Activated gamma-delta T cell treated with Interleukin-2 at 50 U/mL for 16 hours (primary cell): Measurements from ENCODE around the gene DPY19L1.
"Not testable (repeated sequence)": the region's sequence is repeated elsewhere in the genome, so short reads cannot be mapped to it uniquely, and the experiment has no call there.

Experiments used
- DNase-seq: peaks from one replicate; pipeline ENCODE4 v3.0.0-alpha.2; 2020

The DPY19L1 gene

DNA sequence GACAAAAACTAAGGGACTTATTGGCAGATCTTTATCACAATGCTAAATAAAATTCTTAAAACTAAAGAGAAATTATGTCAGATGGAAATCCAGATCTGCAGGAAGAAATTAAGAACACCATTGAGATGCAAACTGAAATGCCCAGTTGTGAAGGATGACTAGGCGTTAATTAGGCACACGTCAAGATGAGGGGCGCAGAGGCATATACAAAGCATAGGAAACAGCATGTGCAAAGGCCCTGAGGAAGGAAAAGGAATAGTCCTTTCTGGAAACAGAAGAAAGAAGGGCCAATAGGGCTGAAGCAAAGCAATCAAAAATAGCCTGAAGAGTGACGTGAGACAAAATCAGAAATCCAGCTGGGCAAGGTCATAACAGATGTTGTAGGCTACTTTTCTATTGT lies 53.1 kb downstream of the DPY19L1 start:
- not testable (repeated sequence) for DNase-seq

DNA sequence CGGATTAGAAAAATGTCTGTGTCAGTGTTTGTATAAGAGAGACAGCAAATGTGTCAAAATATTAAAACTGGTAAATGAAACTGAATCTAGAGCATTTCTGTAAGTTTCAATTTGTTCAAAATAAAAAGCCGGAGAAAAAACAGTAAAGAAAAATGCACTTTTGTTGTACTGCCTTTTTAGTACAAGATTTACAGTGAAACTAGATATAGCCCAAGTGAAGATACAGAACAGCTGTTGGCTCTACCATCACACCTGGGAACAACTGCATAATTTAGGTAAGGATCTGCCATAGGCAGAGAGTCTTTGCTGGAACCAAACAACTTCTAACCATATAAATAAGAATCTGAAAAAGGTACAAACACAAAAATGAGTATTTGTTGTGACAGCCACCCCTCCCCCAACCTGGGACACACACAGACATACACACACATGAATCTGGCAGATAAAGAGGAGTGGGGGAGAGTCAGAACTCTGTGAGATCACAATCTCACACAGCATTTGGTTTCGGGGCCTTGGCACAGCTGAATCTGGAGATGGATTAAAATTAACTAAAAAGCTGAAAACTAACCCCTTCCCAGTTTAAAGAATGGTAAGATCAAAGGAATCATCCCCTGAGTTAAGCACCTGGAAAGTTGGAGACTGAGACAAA lies 54.8 kb downstream of the DPY19L1 start:
- DNase-seq: no peak

DNA sequence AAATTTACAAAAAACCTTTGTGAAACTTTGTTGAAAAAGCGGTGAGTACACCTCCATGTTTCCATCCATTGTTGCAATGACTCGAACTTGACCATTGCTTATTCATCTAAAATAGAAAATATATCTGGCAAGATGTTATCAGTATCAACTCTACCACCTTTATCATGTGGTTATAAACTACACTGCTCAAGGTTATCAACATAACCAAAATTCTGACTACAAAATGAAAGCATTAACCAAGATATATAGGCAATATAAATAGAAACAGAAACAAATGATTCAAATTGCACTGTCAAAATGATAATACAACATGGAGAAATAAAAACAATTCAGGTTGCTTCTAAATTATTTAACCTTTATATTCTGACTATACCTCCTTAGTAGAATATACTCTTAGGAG lies 58.2 kb downstream of the DPY19L1 start:
- DNase-seq: not testable (repeated sequence)

DNA sequence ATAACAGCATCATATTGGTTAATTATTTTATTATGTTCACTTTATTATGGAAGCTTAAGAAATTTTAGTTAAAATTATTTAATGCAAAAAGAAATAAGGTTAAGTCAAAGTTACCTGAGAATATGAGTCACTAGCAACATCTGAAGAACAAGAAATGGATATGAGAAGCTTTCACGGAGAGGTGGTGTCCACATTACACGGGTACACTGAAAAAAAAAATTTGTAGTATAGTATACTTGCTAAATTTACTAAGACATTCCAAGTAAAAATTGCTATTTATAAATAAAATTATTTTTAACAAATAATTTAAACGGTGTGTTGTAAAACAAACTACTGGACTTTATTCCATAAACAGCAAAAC lies 63.9 kb downstream of the DPY19L1 start:
- DNase-seq: no peak

DNA sequence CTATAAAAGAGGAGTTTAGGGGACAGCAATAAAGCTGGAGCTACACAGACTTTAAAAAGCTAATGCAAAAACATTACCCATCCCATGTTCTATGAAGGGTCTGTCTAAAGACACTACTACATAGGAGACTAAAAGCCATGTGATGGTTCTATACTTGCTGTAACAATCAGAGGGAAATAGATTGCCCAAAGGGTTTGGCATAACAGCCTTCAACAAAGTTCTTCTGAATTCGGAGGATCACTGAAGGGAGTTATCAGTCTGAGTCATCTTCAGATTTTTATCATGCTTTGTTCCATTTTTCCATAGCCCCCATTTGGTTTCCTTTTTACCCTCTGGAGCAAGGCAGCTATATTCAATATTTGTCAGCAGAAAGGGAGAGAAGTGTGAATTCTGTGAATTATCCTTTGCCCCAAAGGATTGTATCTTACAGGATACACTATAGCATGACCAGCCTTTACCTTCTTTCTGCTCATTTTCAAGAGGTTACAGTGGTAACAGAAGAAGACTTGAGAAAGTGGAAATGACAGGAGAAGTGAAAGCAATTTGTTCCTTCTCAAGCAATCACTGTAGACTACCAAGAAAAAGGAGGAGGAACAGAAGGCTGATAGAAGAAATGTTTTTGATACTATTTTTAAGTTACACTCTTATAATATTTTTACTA lies 64.4 kb downstream of the DPY19L1 start:
- not testable (repeated sequence) for DNase-seq

DNA sequence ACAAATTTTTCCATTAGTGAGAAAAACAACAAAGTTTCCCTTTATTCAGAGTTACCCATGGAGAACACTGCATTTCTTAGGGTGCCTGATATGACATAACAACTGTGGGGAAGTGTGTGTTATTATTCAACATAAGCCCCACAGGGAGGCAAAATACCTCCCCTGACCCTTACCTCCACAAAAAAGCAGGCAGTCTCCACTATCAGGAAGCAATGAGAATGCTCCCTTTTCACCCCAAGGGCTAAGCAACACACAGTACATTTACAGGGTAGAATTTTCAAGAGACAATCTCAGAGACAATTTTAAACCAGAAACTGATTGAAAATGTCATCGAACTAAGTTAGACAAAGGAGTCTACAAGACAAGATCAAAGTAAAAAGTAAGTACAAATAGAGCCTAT lies 69.5 kb downstream of the DPY19L1 start:
- DNase-seq: not testable (repeated sequence)

DNA sequence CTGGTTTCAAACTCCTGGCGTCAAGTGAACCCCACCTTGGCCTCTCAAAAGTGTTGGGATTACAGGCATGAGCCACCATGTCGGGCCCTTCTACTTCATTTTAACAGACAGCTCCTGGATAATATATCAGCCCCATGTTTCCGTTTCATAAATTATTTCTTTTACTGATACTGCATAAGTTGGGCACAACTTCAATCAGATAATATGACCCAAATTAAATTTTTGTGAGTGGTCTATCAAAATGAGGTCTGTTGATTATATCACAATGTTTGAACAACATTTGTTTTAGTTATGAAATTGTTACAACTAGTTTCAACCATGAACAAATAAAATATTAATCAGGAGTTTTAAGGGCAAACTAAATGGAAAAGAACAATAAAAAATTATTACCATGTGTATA lies 70.8 kb downstream of the DPY19L1 start:
- DNase-seq: not testable (repeated sequence)

DNA sequence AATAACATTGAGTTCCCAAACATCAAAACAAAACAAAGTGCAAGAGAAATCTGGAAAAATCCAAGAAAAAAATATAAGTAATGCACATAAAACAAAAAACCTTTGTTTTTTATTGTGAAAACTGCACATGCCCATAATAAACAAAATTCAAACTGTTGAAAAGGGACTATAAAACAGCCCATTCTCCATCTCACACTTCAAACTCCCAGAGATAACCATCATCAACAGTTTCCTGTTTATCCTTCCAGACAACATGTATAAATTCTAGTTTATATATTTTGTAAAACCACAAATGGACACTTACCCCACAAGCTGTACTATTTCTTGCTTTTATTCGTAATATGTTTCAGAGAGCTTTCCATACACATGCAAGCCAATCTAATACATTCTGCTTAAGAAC lies 79.3 kb downstream of the DPY19L1 start:
- no peak for DNase-seq

DNA sequence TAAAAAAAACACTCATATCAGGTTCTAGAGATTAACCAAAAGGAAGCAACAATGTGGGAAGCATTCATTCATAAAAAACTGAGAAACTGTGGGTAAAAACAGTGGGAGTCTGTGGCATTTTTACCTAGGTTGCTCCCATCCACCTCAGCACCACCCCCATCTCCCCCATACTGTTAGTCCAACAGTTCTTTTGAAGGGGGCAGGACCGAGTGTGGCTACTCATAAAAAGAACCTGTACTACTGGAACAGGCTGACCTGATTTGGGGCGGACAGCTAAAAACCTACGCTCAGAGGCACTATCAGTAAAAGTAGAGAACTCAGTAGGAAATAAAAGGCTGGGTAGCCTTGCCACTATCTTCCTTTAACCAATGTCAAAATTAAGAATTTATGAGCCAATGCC lies 84.5 kb downstream of the DPY19L1 start:
- no peak for DNase-seq

DNA sequence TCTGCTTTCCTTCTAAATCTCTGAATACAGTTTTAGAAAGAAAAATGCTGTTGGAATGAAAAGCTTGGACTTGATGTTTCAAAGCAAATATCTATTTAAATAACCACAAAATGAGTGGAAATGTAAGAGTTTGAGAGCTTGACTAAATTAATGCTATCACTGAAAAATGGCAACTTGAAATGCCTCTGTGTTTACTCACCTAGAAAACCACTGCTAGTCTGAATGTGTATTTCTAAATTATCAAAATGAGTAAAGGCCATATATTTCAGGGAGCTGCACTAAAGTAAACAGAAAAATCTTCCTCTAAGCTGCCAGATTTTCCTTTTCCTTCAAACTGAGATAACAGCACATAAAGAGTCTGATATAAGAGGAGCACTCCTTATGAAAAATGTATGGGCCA lies 87.9 kb downstream of the DPY19L1 start:
- DNase-seq: no peak

DNA sequence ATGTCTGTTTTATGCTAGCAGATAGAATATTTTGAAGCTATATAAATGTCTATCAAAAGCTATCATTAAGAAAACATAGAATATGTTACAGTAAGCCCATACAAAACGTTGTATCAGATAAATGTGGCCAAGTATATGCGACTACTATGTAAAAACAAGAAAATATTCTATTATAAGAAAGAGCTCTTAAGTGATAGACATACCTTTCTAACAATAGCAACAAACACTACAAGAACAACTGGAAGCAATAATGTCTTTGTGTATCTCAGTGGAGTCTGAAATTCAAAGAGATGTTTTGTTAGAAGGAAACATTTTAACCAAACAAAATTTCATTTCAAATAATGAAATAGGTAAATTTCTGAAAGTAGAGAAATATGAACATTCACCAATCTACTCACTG lies 89.9 kb downstream of the DPY19L1 start:
- DNase-seq: not testable (repeated sequence)

DNA sequence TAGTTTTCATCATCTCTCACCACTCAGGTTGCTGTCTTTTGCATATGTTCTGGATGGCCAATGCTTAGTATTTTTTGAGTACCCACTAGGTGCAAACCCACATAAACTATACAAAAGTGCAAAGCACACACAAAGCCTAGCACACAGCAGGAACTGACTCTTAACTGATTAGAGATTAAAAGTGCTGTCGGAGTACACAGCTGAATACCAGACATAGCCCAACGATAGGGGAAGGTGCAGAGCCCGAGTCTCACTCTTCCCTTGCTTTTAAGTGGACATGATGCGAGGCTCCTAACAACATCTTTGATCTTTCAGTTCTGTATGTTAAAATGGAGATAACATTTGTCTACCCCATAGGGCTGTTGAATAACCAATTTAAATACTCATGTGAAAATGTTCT lies 90.8 kb downstream of the DPY19L1 start:
- no peak for DNase-seq

DNA sequence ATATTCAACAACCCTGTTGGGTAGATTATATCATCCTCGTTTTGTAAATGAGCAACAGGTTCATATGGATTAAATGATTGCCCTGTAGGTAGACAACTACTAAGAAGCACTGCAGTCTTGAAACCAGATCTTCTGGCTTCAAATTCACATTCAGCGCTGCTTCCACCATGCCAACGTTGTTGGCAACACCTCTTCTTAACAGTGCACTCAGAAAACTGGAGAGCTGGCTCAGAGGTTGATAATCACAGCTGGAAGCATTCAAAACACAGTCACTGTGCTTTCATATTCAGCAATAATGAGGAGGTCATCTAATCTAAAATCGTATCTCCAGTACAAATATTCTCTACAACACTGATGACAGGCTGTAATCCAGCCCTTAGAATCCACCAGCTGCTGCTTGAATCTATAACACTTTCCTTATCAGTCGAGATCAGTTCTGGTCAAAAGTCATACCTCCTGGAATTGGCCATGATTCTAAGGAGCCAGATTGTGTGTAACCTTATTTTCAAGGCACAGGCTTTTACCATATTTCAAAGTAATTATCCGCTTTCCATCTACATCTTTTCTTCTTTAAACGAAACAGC lies 91.3 kb downstream of the DPY19L1 start:
- DNase-seq: not testable (repeated sequence)

DNA sequence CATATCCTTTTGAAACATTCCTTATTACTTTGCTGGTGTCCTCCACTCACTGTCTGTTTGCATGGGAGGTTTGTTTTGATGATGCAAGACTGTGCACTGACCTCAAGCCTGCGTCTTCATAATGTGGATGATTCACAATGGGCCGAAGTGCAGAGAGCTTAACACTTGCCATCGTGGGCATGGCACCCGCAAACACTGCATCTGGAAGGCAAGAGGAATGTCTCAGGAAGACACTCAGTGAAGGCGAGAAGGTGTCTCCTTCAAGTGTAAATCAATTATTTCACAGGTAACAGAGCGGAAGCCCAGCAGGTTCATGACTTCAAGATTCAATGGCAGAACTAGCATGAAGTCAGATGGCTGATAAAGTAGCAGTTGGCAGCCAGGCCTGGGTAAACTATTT lies 98.1 kb downstream of the DPY19L1 start:
- no peak for DNase-seq

DNA sequence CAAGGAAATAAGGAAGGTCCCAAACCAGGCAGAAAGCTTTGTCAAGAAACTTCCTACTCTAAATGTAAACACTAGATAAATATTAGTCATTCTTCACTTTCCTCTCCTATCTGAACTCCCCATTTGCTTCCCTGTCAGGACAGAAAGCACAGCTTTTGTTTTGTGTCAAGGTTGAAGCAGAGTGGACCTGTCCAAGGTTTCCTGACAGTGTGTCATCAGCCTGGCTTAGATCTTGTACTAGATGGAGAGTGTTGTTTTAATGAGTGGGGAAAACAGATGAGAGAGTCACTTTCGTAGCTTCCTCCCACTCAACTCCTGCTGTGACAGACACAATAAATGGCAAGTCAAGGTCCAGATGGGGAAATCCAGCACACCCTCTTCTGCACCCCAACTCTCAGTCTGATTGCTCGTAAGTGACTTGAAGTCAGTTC lies 101.5 kb downstream of the DPY19L1 start:
- DNase-seq: not testable (repeated sequence)

DNA sequence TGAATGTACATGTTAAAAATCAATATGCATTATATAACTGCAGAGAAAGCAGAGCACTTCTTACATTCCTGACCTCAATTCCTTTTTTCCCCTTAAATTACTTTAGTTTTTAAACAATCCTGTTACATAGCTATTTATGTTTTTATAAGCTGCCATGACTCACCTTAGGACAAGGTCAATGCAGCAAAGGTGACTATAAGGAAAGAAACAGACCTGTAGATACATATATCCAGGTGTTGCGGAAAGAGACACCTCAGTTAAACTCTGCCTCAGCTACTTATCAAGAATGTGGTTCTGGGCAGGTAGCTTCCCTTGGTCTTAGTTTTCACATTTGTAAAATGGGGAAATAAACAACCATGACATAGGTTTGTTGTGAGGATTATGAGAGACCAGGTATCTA lies 105.5 kb downstream of the DPY19L1 start:
- no peak for DNase-seq

DNA sequence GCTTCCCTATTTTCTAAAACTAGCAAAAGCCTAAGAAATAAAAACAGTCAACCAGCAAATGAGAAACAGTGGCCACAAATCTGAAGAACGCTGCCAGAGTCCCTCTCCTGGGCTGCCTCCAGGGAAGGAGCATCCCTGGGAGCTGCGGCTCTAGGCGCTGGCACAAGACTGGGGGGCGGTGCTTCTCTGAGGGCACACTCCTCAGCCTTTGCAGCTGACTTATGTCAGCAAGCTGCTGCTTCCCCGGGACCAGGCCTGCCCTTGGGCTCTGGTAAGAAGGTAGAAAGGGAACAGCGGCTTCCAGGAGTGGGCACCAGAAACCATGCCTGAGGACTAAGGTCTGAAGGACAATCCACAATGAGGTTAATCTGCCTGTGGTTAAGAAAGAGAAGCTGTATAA lies 107.5 kb downstream of the DPY19L1 start:
- not testable (repeated sequence) for DNase-seq

DNA sequence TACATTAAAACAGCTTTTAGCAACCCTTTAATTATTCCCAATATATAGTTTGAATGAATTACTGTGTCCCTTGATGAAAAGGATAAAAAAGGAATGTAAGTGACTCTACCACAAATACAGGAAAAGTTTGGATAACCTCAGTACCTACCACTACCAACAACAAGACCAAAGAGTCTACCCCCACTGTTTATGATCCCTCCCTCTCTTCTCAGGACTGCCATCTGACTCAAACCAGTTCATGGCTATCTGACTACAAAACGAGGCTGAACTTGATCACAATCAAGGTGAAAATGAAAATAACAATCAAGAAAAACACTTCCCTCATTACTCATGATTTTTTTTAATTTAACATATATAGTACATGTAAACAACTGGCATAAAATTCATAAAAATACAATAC lies 108.7 kb downstream of the DPY19L1 start:
- no peak for DNase-seq

DNA sequence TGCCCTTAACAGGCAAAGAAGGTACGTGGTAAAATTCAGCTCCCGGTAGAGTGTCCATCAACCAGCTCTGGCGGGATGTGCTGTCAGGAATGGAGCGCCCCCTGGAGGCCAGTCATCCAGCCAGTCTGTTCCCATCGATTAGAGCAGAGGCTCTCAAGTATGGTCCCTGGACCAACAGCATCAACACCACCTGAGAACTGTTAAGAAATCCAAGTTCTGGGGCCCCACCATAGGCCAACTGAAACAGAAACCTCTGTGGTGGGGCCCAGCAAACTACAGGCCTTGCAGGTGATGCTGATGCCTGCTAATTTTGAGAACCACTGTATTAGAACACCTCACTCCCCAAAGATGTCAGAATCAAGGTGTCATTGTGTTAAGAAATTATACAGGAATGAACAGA lies 109.2 kb downstream of the DPY19L1 start:
- DNase-seq: peak; percentile 24

DNA sequence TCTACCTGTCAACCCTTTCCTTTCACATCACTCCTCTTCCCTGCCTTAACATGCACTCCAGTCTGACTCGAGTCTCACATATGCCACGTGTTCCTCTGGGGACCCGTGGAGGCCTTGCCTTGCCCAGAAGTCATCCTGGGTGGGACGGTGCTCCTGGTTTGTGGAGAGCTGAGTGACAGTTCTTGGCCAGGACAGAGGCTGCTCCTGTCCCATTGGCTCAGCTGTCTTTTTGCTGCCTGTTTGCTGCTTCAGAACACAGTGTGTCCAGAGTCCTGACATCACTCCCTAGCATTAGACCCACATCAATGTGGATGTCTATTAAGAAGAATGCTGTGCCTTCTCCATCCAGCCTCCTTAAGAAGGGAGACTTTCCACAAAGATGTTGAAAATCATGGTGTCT lies 116.8 kb downstream of the DPY19L1 start:
- not testable (repeated sequence) for DNase-seq

DNA sequence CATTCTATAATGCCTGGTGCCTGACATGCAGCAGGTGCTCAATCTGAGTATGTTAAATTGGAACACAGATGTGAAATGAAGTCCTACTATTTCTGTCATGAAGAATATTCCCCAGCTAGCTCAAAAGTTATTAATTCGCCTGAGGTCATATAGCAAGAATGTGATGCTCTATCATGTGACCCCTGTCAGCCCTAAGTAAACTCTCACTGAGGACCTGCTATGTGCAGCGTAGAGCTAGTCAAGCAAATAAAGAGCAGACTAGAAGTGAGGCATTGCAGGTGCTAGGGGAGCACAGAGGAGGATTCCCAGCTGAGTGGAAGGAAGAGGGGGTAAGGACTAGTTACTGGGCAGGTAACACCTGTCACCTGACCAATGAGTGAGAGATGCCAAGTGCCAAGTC lies 118.2 kb downstream of the DPY19L1 start:
- DNase-seq: not testable (repeated sequence)

DNA sequence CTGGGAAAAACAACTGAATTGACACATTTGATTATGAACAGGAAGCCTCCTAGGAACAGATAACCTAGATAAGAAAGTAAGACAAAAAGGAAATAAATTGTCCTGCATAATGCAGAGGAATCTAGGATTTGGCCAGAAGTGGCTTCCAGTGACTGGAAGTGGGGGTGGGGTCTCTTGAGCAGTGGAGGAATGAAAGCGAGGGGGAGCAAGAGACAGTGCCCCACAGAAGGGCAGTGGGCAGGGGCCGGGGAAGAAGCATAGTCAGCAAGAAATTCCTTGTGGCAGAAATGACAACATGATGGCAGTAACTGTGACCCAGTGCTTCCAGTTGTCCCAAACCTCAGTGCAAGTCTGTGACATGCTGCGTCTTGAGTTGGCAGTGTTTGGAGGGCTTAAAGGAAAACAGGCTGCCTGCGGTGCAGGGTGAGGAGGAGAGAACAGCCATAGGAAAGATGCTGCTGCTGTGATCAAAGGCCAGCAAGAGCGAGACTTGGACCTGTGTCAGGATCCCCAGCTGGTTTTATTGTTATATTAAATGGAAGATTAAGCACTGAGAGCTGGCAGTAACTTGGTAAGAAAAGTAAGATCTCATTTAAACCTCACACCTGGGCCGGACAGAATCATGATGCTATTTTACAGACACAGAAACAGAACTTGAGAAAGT lies 119.0 kb downstream of the DPY19L1 start:
- DNase-seq: not testable (repeated sequence)

DNA sequence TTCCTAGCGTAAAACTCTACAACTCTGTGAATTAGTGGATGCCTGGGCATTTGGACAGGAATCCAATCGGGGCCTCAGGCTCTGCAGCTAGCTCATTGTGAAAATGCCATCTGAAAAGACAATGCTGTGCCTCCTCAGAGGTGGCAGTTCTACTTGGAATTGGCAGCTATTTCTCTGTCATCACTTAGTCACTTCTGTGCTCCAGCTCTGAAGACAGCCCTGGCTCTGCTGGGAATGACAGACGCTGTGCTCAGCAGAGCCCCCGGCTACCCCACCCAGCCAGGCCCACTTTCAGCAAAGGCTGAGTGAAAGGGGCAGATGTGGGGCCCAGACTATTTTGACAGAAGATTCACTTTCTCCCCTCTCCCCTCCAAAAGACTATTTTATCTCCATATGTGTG lies 119.8 kb downstream of the DPY19L1 start:
- DNase-seq: not testable (repeated sequence)

DNA sequence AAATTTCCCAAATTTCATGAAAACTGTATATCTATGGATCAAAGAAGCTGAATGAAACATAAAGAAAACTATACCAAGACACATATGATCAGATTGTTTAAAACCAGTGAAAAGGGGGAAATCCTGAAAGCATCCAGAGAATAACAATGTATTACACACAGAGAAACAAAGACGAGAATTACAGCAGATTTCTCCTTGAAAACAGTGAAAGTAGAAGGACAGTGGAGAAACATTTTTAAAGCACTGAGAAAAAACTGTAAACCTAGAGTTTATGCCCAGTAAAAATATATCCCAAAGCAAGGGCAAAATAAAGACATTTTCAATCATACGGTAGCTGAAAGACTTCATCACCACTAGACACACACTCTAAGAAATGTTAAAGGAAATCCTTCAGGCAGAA lies 121.0 kb downstream of the DPY19L1 start:
- DNase-seq: no peak
